Activated naive CD4-positive, alpha-beta T cell (primary cell): Measurements from ENCODE around the gene DPRX.

Experiments
- DNase-seq, 4 experiments: peaks; one replicate each; lab custom pipeline; 2025; lab: John Stamatoyannopoulos, UW

The DPRX gene

GRCh38 chr19:53631949-53632407, at the start of gene DPRX:
TSS of gene DPRX (plus strand) at chr19:53631999. CDS start at chr19:53632107, 108 bp downstream.
- DNase-seq, result no peak

- no peak for DNase-seq
Measured at GRCh38 chr19:53583181-53583580, 48.6 kb upstream of the DPRX start.

DNA sequence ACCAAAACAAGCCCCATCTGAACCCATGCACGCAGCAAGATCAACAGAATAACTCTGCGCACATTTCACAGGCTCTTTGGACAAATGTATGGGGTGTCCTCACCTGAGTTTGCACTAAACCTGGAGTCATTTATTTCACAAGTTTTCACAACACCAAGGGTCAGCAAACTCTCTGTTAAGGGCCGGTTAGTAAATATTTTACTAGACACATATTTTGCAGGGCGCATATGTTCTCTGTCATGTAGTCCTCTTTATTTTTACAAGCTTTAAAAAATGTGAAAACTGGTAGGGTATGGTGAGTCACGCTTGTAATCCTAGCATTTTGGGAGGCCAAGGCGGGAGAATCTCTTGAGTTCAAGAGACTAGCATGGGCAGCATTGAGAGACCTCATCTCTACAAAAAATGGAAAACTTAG, 45.5 kb upstream of the DPRX start:
- DNase-seq, result no peak

GRCh38 chr19:53594811-53595509, 36.8 kb upstream of the DPRX start:
- no peak for DNase-seq

DNA sequence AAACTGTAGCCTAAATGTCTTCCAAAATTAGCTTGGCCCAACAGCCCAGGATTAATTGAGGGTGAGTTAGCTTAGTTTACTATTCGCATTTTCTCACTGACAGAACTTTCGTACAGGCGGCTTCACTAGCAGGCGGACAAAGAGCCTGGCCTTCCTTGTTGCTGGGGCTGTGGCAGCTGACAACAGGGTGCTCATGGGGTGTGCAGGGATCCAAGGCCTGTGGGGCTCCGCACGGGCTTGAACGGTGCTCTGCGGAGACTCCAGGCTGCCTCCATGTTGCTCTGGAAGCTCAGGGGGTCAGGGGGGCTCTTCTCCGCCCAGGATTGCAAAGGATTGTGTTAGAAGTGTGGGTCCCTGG, 36.3 kb upstream of the DPRX start:
- no peak for DNase-seq

DNA sequence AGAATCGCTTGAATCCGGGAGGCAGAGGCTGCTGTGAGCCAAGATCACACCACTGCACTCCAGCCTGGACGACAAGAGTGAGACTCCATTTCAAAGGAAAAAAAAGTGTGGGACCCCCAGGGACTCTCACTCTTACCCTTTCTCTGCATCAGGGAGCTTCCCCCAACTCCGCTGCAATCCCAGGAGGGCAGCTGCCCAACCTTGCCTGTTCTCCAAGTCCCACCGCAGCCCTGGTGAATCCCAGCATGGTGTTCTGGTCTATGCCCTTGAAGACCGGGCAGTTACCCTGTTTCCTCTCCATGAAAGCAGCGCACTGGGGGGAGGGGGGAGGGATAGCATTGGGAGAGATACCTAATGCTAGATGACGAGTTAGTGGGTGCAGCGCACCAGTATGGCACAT, 35.7 kb upstream of the DPRX start:
- DNase-seq, result no peak

GRCh38 chr19:53597023-53597422, 34.8 kb upstream of the DPRX start:
- no peak for DNase-seq

- no peak for DNase-seq
Measured at GRCh38 chr19:53598361-53598760, 33.4 kb upstream of the DPRX start.

- DNase-seq, result no peak
Measured at GRCh38 chr19:53600217-53600616, 31.6 kb upstream of the DPRX start.

DNA sequence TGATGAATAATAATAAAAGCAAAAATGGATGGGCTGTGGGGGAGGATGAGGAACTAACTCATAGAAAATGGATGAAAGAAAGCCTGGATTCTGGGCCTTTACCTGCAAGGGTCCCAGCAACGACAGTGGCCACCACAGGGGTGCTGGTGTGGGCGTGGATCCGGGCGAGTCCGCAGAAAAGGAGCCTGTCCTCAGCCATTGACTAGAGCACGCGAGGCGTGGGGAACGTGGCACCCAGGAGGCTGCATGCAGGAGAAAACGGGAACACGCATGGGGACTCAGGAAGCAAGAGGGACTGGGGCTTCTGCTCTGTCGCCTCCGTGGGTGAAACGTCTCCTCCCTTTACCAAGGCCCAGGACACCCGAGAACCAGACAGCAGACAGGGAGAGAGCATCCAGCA, 25.8 kb upstream of the DPRX start:
- no peak for DNase-seq

DNA sequence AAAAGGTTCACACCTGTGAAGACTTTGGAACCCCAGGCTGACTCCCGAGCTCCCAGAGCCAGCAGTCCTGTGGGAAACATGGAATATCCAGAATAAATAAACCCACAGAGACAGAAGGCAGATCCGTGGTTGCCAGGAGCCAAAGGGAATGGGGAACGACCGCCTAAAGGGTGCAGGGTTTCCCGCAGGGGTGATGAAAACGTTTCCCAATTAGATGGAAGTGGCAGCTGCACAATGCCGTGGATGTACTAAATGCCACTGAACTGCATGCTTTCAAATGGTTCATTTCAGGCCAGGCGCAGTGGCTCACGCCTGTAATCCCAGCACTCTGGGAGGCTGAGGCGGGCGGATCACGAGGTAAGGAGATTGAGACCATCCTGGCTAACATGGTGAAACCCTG, 23.4 kb upstream of the DPRX start:
- DNase-seq, result no peak

DNA sequence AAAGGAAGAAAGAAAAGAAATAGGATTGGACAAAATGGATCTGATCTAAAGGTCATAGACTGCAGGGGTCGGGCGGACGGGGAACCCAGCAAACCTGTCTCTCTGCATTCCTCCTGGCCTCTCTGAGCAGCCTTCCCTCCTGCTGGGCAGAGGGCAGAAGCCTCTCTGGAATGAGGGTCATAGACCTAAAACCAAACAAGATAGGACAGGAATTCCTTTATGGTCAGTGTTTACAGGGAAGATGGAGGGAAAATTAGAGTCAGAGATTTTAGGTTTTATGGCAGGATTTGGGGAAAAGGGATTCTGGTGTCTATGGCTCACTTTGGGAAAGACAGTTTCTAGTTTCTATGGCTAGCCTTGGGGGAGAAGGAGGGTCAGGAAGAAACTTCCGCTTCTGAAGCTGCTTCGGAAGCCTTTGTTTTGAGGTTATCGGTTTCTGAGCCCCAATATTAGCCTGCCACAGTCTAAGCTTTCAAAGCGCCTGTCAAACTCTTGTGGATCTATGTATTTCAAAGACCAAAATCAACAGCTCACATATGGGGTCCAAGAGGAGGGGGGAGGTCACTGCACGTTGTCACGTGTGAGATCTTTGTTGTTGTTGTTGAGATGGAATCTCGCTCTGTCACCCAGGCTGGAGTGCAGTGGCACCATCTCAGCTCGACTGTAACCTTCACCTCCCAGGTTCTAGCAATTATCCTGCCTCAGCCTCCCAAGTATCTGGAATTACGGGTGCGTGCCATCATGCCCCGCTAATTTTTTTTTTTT, 18.9 kb upstream of the DPRX start:
- no peak for DNase-seq

- DNase-seq, result no peak
Measured at GRCh38 chr19:53621885-53622740, 9.7 kb upstream of the DPRX start.

GRCh38 chr19:53624771-53625545, 6.8 kb upstream of the DPRX start:
- no peak for DNase-seq

DNA sequence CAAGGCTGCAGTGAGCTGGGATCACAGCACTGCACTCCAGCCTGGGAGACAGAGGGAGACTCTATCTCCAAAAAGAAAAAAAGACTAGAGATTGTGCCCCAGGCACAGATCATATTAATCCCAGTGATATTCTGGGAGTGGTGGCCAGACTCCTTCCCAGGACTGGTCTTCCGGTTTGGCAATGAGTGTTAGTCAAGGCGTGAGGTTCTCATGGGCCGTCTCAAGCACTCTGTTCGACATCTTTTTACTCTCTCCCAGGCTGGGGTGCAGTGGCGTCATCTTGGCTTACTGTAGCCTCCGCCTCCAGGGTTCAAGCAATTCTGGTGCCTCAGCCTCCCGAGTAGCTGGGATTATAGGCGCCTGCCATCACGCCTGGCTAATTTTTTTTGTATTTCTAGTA, 5.3 kb upstream of the DPRX start:
- DNase-seq, result no peak

- DNase-seq, result no peak
Measured at GRCh38 chr19:53626976-53627375, 4.8 kb upstream of the DPRX start.

DNA sequence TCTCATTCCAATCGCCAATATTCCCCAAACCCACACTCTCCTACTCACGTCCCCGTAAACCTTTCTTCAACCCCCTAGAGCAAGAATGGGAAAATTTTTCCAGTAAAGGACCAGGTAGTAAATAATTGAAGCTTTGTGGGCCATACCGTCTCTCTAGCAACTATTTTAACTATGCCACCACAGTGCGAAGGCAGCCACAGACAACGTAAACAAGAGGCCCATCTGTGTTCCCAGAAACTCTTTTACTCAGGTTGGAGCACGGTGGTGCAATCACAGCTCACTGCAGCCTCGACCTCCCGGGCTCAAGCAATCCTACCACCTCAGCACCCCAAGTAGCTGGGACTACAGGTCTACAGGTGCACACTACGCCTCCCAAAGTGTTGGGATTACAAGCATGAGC, 3.0 kb downstream of the DPRX start:
- DNase-seq, result no peak

DNA sequence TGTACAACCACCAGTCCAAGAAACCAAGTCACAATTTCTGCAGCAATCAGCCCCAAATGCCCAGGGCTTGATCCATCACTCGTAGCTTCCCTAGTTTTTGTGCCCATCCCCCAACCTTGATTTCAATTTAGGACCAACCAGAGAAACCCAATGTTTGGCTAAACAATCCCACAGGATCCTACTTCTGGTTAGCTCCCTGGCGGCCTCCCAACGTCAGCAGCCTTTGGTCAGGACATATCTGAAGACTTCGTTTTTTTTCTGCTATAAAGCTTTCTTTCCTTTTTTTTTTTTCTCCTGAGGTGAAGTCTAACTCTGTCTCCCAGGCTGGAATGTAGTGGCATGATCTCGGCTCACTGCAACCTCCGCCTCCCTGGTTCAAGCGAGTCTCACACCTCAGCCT, 7.7 kb downstream of the DPRX start:
- no peak for DNase-seq

DNA sequence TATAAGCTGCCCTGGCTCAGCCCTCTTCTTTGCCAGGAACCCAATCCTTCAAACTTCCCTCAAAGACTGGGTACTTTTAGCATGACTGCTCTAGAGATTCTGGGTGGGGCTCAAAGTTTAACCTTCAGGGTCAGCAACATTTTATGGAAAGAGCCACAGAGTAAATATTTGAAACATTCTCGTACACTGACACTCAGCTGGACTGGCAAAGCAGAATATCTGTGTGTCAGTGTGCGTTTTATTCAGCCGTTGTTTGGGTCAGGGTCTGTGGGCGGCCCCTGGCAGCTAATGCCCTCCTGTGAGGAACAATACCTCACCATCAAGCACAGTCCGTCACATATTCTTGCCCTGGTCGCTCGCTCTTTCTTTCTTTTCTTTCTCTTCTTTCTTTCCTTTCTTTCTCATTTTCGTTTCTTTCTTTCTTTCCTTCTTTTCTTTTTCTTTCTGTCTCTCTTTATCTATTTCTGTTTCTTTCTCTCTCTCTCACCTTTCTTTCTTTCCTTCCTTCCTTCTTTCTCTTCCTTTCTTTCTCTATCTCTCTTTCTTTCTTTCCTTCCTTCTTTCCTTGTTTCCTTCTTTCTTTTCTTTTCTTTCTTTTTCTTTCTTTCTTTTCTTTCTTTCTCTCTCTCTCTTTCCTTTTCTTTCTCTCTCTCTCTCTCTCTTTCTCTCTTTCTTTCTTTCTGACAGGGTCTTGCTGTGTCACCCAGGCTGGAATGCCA, 10.7 kb downstream of the DPRX start:
- no peak for DNase-seq

GRCh38 chr19:53644061-53644816, 12.4 kb downstream of the DPRX start:
- no peak for DNase-seq

DNA sequence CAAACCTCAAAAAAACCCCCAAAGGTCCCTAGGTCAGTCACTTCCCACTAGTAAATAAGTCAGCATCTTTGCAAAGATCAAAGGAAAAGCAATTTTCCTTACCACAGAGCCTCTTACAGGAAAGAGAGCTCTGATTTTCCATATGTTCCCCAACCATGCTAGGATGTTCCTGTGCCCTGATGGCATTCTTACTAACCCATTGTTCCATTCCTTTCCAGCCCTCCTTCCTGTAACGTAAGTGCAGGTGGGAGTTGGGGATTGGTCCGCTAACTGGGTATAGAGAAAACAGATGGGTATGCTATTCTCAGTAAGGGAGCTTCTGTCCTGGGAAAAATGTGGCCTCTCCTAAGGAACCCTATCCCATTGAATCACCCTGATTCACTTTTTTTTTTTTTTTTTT, 14.3 kb downstream of the DPRX start:
- DNase-seq, result no peak
